HepG2 (cell line): ENCODE measurements around the gene SPAG6. TPM values are rescaled to one million over a fixed set of nuclear protein-coding genes. Genes with fewer than 3 reads are reported as not detected.

ENCODE experiments used
- ATF5 ChIP-seq: sonication (generic); formaldehyde crosslinking; IDR thresholded peaks from 2 replicates; pipeline ENCODE4 v1.4.0; 2020; ENCODE audit warnings: mild to moderate bottlenecking, low read depth, missing genetic modification reagents
- BRCA1 ChIP-seq: sonication (generic); formaldehyde crosslinking; IDR thresholded peaks from 2 replicates; pipeline ENCODE4 v1.4.0; 2020; ENCODE audit warnings: missing genetic modification reagents
- BRD4 ChIP-seq: sonication (generic); formaldehyde crosslinking; IDR thresholded peaks from 2 replicates; pipeline ENCODE4 v1.4.0; 2020; ENCODE audit warnings: missing genetic modification reagents
- CCAR2 ChIP-seq: fragments of 200-400 bp; formaldehyde crosslinking; optimal IDR thresholded peaks from 2 replicates; pipeline ENCODE3; 2018; ENCODE audit warnings: low read depth, mild to moderate bottlenecking, low read length, moderate library complexity
- EED ChIP-seq: sonication (generic); formaldehyde crosslinking; IDR thresholded peaks from 2 replicates; pipeline ENCODE4 v1.5.0; 2020; ENCODE audit warnings: mild to moderate bottlenecking, missing genetic modification reagents
- IRX3 ChIP-seq: sonication (generic); formaldehyde crosslinking; IDR thresholded peaks from 2 replicates; pipeline ENCODE4 v1.8.1; 2023; ENCODE audit warnings: mild to moderate bottlenecking, low read depth, missing genetic modification reagents, borderline replicate concordance
- KAT2B ChIP-seq: fragments of 150-350 bp; IDR thresholded peaks from 2 replicates; pipeline ENCODE4 v1.6.1; 2014; ENCODE audit warnings: low read depth, low read length, borderline replicate concordance
- MTF2 ChIP-seq: sonication (generic); formaldehyde crosslinking; IDR thresholded peaks from 2 replicates; pipeline ENCODE4 v1.5.0; 2020; ENCODE audit warnings: missing genetic modification reagents, borderline replicate concordance
- NFIB ChIP-seq: sonication (generic); formaldehyde crosslinking; IDR thresholded peaks from 2 replicates; pipeline ENCODE4 v1.9.0; 2021; ENCODE audit warnings: missing genetic modification reagents, mild to moderate bottlenecking, borderline replicate concordance
- NONO ChIP-seq, 2 experiments: fragments of 450-650 bp in 1 of 2; sonication (generic) in 1 of 2; formaldehyde crosslinking in 1 of 2; IDR thresholded peaks in 1 of 2; conservative IDR thresholded peaks in 1 of 2; 2 replicates each; pipeline versions ENCODE4 v1.6.1 to v1.8.0; 2017 to 2022; ENCODE audit warnings: mild to moderate bottlenecking in 1 of 2, missing genetic modification reagents in 1 of 2, moderate library complexity in 1 of 2
- SMARCC2 ChIP-seq: fragments of 450-650 bp; IDR thresholded peaks from 2 replicates; pipeline ENCODE4 v1.6.1; 2017; ENCODE audit warnings: antibody characterized with exemption, mild to moderate bottlenecking
- ZBTB3 ChIP-seq: sonication (generic); formaldehyde crosslinking; IDR thresholded peaks from 2 replicates; pipeline ENCODE4 v1.4.0; 2020; ENCODE audit warnings: low read depth, mild to moderate bottlenecking, moderate library complexity, missing genetic modification reagents, borderline replicate concordance
- ZNF12 ChIP-seq: sonication (generic); formaldehyde crosslinking; IDR thresholded peaks from 2 replicates; pipeline ENCODE4 v1.5.0; 2020; ENCODE audit warnings: missing genetic modification reagents
- ZNF20 ChIP-seq: sonication (generic); formaldehyde crosslinking; IDR thresholded peaks from 2 replicates; pipeline ENCODE4 v1.4.0; 2020; ENCODE audit warnings: mild to moderate bottlenecking, moderate library complexity, missing genetic modification reagents
- ZNF441 ChIP-seq: sonication (generic); formaldehyde crosslinking; IDR thresholded peaks from 2 replicates; pipeline ENCODE4 v1.7.0; 2021; ENCODE audit warnings: missing genetic modification reagents, borderline replicate concordance
- ZNF543 ChIP-seq: sonication (generic); formaldehyde crosslinking; IDR thresholded peaks from 2 replicates; pipeline ENCODE4 v1.4.0; 2020; ENCODE audit warnings: mild to moderate bottlenecking, missing genetic modification reagents
- ZNF570 ChIP-seq: sonication (generic); formaldehyde crosslinking; IDR thresholded peaks from 2 replicates; pipeline ENCODE4 v1.4.0; 2020; ENCODE audit warnings: mild to moderate bottlenecking, missing genetic modification reagents, borderline replicate concordance
- ZSCAN21 ChIP-seq: sonication (generic); formaldehyde crosslinking; IDR thresholded peaks from 2 replicates; pipeline ENCODE4 v1.8.0; 2022; ENCODE audit warnings: mild to moderate bottlenecking, missing genetic modification reagents, moderate library complexity, borderline replicate concordance
- polyA plus RNA-seq, 8 experiments: library from polyadenylated mRNA; depleted of rRNA in 3 of 8; stranded (reverse) in 7 of 8; unstranded in 1 of 8; fragments of >200 nt; fragmentation: Illumina TruSeq in 4 of 8; extraction: Trizol in 4 of 8; gene quantifications; 2 replicates each; pipeline versions ENCODE4 v1.2.1 to v1.2.3, GENCODE V29; 2011 to 2016; ENCODE audit warnings: low read depth in 4 of 8, missing spikeins in 1 of 8, mixed read lengths in 1 of 8; ENCODE audit not compliant: insufficient read depth in 1 of 8
- total RNA-seq, 5 experiments: library from RNA; depleted of rRNA; stranded (reverse); fragments of >200 nt; fragmentation: Illumina TruSeq; extraction: Trizol; gene quantifications; 2 replicates each; pipeline ENCODE4 v1.2.3, GENCODE V29; 2016; ENCODE audit warnings: low read depth in 1 of 5
- TF ChIP-seq, protein P1 (sequence below): sonication (generic); formaldehyde crosslinking; IDR thresholded peaks from 2 replicates; pipeline ENCODE4 v1.8.1; 2023; ENCODE audit warnings: mild to moderate bottlenecking, moderate library complexity, missing genetic modification reagents
- TF ChIP-seq, protein P2 (sequence below): sonication (generic); formaldehyde crosslinking; IDR thresholded peaks from 2 replicates; pipeline ENCODE4 v1.4.0; 2020; ENCODE audit warnings: missing genetic modification reagents
- TF ChIP-seq, protein P3 (sequence below): sonication (generic); formaldehyde crosslinking; IDR thresholded peaks from 2 replicates; pipeline ENCODE4 v1.8.0; 2022; ENCODE audit warnings: mild to moderate bottlenecking, missing genetic modification reagents; ENCODE audit not compliant: insufficient replicate concordance
- TF ChIP-seq, protein P4 (sequence below): sonication (generic); formaldehyde crosslinking; IDR thresholded peaks from 2 replicates; pipeline ENCODE4 v1.4.0; 2020; ENCODE audit warnings: mild to moderate bottlenecking, low read depth, missing genetic modification reagents

Gene SPAG6
- total and polyA plus RNA-seq, 2 of the 13 experiments (the other 11 are each of a cell fraction or from before 2014, with no cell fraction given): not detected

GRCh38 chr10:22315455-22316285, 29.6 kb upstream of the SPAG6 start (continued):
- TF ChIP-seq ZSCAN21 (no peak), ZNF441 (CRISPR knock-in tag) (no peak), SMARCC2 (no peak), BRD4 (CRISPR knock-in tag) (0 out of 2 replicates have a peak, but pooled peaks have one; percentile 10), KAT2B (no peak), NONO (IDR thresholded peaks at IDR 0.05) (no peak), NONO (CRISPR knock-in tag; conservative IDR thresholded peaks at IDR 0.05) (no peak), ZBTB3 (CRISPR knock-in tag) (no peak), ZNF20 (no peak), ATF5 (CRISPR knock-in tag) (no peak), BRCA1 (CRISPR knock-in tag) (peak; percentile 40; the same call in 1 of the 2 replicates), ZNF570 (CRISPR knock-in tag) (no peak), ZNF12 (0 out of 2 replicates have a peak, but pooled peaks have one; percentile 6), MTF2 (CRISPR knock-in tag) (0 out of 2 replicates have a peak, but pooled peaks have one; percentile 46), EED (CRISPR knock-in tag) (no peak), IRX3 (CRISPR knock-in tag) (peak; percentile 27; the same call in 1 of the 2 replicates), CCAR2 (no peak), NFIB (CRISPR knock-in tag) (no peak), ZNF543 (CRISPR knock-in tag) (no peak; the same call in 1 of the 2 replicates)
- TF ChIP-seq, protein P1, sequence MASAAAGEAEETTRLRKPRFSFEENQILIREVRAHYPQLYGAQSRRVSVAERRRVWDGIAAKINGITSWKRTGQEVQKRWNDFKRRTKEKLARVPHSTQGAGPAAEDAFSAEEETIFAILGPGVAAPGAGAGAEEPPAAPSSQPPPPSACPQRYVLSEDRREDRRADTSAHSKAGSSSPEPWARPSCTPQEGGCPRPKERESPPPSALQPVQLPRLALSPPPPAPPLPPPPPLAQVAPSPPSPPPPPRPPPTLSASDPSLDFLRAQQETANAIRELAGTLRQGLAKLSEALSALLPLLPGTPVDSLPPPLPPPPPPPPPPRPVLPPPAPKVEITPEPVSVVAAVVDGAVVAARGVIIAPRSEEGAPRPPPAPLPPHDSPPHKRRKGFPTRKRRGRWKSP: peak; percentile 5; the same call in 1 of the 2 replicates
- TF ChIP-seq, protein P2, sequence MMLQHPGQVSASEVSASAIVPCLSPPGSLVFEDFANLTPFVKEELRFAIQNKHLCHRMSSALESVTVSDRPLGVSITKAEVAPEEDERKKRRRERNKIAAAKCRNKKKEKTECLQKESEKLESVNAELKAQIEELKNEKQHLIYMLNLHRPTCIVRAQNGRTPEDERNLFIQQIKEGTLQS (CRISPR knock-in tag): no peak
- TF ChIP-seq, protein P3, sequence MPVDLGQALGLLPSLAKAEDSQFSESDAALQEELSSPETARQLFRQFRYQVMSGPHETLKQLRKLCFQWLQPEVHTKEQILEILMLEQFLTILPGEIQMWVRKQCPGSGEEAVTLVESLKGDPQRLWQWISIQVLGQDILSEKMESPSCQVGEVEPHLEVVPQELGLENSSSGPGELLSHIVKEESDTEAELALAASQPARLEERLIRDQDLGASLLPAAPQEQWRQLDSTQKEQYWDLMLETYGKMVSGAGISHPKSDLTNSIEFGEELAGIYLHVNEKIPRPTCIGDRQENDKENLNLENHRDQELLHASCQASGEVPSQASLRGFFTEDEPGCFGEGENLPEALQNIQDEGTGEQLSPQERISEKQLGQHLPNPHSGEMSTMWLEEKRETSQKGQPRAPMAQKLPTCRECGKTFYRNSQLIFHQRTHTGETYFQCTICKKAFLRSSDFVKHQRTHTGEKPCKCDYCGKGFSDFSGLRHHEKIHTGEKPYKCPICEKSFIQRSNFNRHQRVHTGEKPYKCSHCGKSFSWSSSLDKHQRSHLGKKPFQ (CRISPR knock-in tag): no peak
- TF ChIP-seq, protein P4, sequence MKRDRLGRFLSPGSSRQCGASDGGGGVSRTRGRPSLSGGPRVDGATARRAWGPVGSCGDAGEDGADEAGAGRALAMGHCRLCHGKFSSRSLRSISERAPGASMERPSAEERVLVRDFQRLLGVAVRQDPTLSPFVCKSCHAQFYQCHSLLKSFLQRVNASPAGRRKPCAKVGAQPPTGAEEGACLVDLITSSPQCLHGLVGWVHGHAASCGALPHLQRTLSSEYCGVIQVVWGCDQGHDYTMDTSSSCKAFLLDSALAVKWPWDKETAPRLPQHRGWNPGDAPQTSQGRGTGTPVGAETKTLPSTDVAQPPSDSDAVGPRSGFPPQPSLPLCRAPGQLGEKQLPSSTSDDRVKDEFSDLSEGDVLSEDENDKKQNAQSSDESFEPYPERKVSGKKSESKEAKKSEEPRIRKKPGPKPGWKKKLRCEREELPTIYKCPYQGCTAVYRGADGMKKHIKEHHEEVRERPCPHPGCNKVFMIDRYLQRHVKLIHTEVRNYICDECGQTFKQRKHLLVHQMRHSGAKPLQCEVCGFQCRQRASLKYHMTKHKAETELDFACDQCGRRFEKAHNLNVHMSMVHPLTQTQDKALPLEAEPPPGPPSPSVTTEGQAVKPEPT (CRISPR knock-in tag): 0 out of 2 replicates have a peak, but pooled peaks have one; percentile 1
